HAP-1 (cell line): ENCODE measurements around the gene EIF3I.

Experiments used
- DNase-seq, 2 experiments: peaks; one replicate each; pipeline ENCODE4 v3.0.0-alpha.2; 2016 to 2020; ENCODE audit warnings: low spot score in 2 of 2
- H3K27me3 ChIP-seq: fragments of 250-450 bp; sonication (Bioruptor Pico); 2 replicates; pipeline ENCODE4 v1.5.1; 2020; ENCODE audit warnings: low read depth, mild to moderate bottlenecking, moderate library complexity
- H3K36me3 ChIP-seq: fragments of 250-450 bp; sonication (Bioruptor Pico); replicated peaks from 2 replicates; pipeline ENCODE4 v1.5.1; 2020; ENCODE audit warnings: mild to moderate bottlenecking
- H3K4me1 ChIP-seq: fragments of 250-450 bp; sonication (Bioruptor Pico); 2 replicates; pipeline ENCODE4 v1.5.1; 2020; ENCODE audit warnings: mild to moderate bottlenecking
- H3K4me3 ChIP-seq: fragments of 250-450 bp; sonication (Bioruptor Pico); 2 replicates; pipeline ENCODE4 v1.5.1; 2020; ENCODE audit warnings: mild to moderate bottlenecking, moderate library complexity
- H3K9me3 ChIP-seq: fragments of 250-450 bp; sonication (Bioruptor Pico); 2 replicates; pipeline ENCODE4 v1.5.1; 2020; ENCODE audit warnings: mild to moderate bottlenecking, moderate library complexity
- in situ Hi-C: fragments of 300-500 bp; cut with MboI; formaldehyde crosslinking; loops from 3 replicates; pipeline ENCODE4 v1.14.3; 2020; ENCODE audit warnings: low sequenced_read_pairs, inconsistent platforms, mixed read lengths

Gene EIF3I

GRCh38 chr1:32204943-32205361 lies 17.3 kb upstream of the EIF3I start:
- H3K4me1 ChIP-seq: peaks cover 11% of the 10 kb centered on the region
- in situ Hi-C loops: no loop called here

GRCh38 chr1:32205401-32206370 lies 16.5 kb upstream of the EIF3I start, which contains the start of gene IQCC:
IQCC (plus strand) TSS chr1:32205671; CDS start chr1:32205682, 11 bp downstream.
- in situ Hi-C loops: no loop called here
- Histone ChIP-seq H3K36me3 (peaks cover 15% of the 10 kb centered on the region), H3K4me3 (peak within 1 kb of the TSS; percentile 61), H3K4me1 (peaks cover 7% of the 10 kb centered on the region), H3K9me3 (no peaks in the 10 kb centered on the region), H3K27me3 (no peaks in the 10 kb centered on the region)
- peak; percentile 73 to 92 for DNase-seq

More at GRCh38 chr1:32204943-32205361, 17.3 kb upstream of the EIF3I start:
- Histone ChIP-seq H3K4me3 (peak overlapping the region; percentile 61), H3K36me3 (peaks cover 15% of the 10 kb centered on the region), H3K9me3 (no peaks in the 10 kb centered on the region), H3K27me3 (no peaks in the 10 kb centered on the region)
- no peak for DNase-seq

DNA sequence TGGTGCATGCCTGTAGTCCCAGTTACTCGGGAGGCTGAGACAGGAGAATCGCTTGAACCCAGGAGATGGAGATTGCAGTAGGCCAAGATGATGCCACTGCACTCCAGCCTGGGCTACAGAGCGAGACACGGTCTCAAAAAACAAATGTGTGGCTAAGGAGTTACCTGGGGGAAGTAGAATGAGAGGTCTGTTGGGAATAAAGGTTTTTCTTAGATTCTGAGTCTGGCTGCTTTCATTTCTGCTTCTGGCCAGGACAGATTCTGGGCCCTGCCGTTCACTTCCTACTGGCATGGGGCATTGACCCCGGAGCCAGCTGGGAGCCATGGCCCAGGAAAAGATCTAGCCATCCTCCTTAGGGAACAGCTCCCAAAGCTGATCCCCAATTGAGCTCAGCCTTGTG lies 13.7 kb upstream of the EIF3I start:
- DNase-seq: no peak
- Histone ChIP-seq H3K4me3 (no peak overlapping the region), H3K9me3 (no peaks in the 10 kb centered on the region), H3K27me3 (no peaks in the 10 kb centered on the region), H3K36me3 (peaks cover 15% of the 10 kb centered on the region), H3K4me1 (no peaks in the 10 kb centered on the region; the same call in 1 of the 2 replicates)
- in situ Hi-C loops: no loop called here

DNA sequence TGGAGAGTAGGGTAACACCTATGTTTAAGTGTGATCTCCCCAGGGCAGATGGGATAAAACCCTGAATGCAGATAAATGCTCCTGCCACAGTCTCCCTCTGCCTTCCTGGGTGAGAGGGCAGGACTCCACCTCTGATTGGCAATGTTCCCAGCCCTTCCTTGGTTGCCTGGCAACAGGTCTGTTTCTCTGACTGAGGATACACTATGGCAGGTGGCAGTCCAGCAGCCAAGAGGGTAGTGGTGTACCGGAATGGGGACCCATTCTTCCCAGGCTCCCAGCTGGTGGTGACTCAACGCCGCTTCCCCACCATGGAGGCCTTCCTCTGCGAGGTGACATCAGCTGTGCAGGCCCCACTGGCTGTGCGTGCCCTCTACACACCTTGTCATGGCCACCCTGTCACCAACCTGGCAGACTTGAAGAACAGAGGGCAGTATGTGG lies 13.3 kb upstream of the EIF3I start, which contains the start of gene DCDC2B:
DCDC2B (plus strand) TSS at position 199 of the 438 bp plus-strand sequence; CDS start at position 204, 5 bp downstream.
- Histone ChIP-seq H3K36me3 (peaks cover 15% of the 10 kb centered on the region), H3K4me3 (no peak within 1 kb of the TSS), H3K27me3 (no peaks in the 10 kb centered on the region), H3K4me1 (no peaks in the 10 kb centered on the region; the same call in 1 of the 2 replicates), H3K9me3 (no peaks in the 10 kb centered on the region)
- DNase-seq: peak in 1 of 2 experiments; percentile 73
- in situ Hi-C loops: no loop called here

DNA sequence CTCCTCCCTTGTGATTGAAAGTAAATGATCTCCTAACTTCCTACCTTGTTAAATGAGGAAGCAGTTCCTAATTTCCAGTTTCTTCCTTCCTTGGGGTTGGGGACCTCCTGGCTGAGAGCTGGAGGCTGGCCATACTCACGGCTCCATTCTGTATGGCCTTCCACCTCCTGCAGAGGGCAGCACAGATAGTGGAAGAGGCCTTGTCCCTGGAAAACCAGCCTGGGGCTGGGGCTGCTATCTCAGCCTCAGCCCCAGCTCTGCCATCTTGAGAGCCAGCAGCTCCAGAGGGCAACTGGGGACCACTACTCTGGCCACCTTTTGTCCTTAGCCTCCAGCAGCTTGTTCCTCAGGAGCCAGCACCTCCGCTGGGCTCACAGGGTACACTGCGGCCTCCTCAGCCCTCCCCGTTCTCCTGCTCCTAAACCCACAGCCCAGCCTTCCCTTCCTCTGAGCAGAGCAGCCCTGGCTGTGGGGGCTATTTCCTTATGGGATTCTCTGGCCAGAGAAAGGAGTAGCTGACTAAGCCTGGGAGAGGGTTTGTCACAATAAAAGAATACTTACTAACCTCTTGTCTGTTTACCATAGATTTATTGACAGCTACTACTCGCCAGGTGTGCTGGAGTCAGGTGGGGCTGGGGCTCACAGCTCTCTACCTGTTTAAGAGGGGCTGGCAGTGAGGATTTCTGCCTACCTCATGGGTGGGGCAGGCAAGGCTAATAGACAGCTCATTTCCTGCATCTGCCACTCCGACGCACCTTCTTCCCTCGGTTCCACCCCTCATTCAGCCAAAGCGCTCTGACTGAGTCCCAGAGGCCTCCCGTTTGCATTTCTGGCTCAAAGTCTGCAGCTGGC lies 6.4 kb upstream of the EIF3I start:
- Histone ChIP-seq H3K9me3 (no peaks in the 10 kb centered on the region), H3K36me3 (peaks cover 25% of the 10 kb centered on the region), H3K4me3 (no peak overlapping the region), H3K4me1 (no peaks in the 10 kb centered on the region), H3K27me3 (no peaks in the 10 kb centered on the region)
- in situ Hi-C loops: no loop called here
- peak; percentile 44 to 75 for DNase-seq

GRCh38 chr1:32216566-32216965 lies 5.6 kb upstream of the EIF3I start:
- Histone ChIP-seq H3K36me3 (peaks cover 25% of the 10 kb centered on the region), H3K4me1 (peaks cover 3% of the 10 kb centered on the region; the same call in 1 of the 2 replicates), H3K9me3 (no peaks in the 10 kb centered on the region), H3K27me3 (no peaks in the 10 kb centered on the region), H3K4me3 (no peak overlapping the region)
- no peak for DNase-seq
- in situ Hi-C loops: no loop called here

DNA sequence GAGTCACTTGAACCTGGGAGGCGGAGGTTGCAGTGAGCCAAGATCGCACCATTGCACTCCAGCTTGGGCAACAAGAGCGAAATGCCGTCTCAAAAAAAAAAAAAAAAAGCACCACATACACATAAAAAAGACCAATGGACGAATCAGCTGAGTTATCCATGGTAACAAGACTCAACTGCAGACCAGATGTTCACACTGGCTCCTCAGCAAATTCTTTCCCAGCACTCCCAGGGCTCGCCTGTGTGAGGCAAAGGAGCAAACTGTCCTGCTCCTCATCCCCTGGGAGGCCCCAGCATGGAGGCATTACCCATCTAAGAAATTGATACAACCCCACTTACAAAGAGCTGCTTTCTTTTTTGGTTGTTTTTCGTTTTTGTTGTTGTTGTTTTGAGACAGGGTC lies 3.2 kb upstream of the EIF3I start:
- DNase-seq: no peak
- Histone ChIP-seq H3K36me3 (peaks cover 32% of the 10 kb centered on the region), H3K4me1 (peaks cover 3% of the 10 kb centered on the region), H3K9me3 (no peaks in the 10 kb centered on the region), H3K27me3 (no peaks in the 10 kb centered on the region), H3K4me3 (no peak overlapping the region)
- in situ Hi-C loops: no loop called here

GRCh38 chr1:32220746-32221580 lies 1.2 kb upstream of the EIF3I start:
- peak overlapping the region; percentile 97 for H3K4me3 ChIP-seq
- H3K36me3 ChIP-seq: peaks cover 38% of the 10 kb centered on the region
- no peak for DNase-seq
- in situ Hi-C loops: no loop called here
- peaks cover 3% of the 10 kb centered on the region for H3K4me1 ChIP-seq
- H3K9me3 ChIP-seq: no peaks in the 10 kb centered on the region
- H3K27me3 ChIP-seq: no peaks in the 10 kb centered on the region

DNA sequence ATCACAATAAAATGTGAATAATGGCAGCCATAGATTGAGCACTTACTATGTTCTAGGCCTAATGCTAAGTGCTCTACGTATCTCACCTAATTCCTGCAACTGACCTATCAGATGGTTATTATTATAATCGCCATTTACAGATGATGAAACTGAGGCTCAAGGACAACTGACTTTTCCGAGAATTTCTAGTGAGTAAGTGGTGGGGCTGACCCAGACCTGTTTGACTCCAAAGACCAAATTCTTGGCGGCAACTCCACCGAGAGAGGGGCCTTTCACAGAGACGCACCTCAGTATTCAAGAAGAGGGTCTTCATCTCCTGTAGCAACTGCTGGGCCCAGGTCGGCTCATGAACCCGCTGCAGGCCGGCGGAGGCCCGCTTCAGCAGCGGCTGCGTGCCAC lies 627 bp upstream of the EIF3I start:
- in situ Hi-C loops: no loop called here
- H3K4me1 ChIP-seq: peaks cover 3% of the 10 kb centered on the region
- no peaks in the 10 kb centered on the region for H3K9me3 ChIP-seq
- peaks cover 39% of the 10 kb centered on the region for H3K36me3 ChIP-seq
- peak overlapping the region; percentile 97 for H3K4me3 ChIP-seq
- no peak for DNase-seq
- H3K27me3 ChIP-seq: no peaks in the 10 kb centered on the region

DNA sequence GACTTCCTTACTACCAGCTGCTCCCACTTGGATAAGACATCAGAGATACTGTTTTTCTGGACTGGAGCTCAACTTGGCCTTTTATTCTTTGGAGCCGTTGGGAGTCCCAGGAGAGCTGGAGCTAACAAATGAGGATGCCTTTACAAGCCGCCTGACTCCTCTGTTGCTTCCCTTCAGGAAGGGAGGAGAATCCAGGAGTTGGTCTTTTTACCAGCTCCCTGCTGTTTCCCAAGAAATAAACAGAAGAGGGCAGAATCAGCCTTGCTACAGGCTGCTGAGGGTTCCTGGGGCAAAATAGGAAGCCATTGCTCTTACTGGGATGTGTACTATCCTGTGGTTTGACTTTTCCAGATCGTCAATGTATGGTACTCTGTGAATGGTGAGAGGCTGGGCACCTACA lies 1.5 kb downstream of the EIF3I start:
- Histone ChIP-seq H3K4me1 (peaks cover 3% of the 10 kb centered on the region), H3K36me3 (peaks cover 44% of the 10 kb centered on the region), H3K27me3 (no peaks in the 10 kb centered on the region), H3K4me3 (peak overlapping the region; percentile 97; the same call in 1 of the 2 replicates), H3K9me3 (no peaks in the 10 kb centered on the region)
- no peak for DNase-seq
- in situ Hi-C loops: no loop called here

DNA sequence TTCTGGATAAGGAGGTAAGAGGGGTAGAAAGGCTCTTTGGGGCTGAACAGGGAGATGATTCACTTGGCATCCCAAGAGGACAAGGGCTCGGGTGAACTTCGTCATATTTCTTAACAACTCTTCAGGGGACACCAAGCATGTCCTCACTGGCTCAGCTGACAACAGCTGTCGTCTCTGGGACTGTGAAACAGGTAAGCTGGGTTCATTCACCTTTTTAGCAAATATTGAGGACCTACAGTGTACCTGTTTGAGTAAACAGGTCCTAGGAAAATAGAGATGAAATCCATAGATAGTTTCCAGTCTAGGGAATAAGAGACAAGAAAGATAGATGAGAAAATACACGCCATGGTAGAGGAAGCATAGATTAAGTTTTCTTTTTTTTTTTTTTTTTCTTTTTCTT lies 2.1 kb downstream of the EIF3I start:
- no peak for DNase-seq
- peaks cover 50% of the 10 kb centered on the region for H3K36me3 ChIP-seq
- H3K27me3 ChIP-seq: no peaks in the 10 kb centered on the region
- in situ Hi-C loops: no loop called here
- no peak overlapping the region for H3K4me3 ChIP-seq
- H3K4me1 ChIP-seq: peaks cover 3% of the 10 kb centered on the region
- no peaks in the 10 kb centered on the region for H3K9me3 ChIP-seq

GRCh38 chr1:32228771-32229170 lies 6.6 kb downstream of the EIF3I start:
- Histone ChIP-seq H3K36me3 (peaks cover 70% of the 10 kb centered on the region), H3K4me1 (no peaks in the 10 kb centered on the region), H3K27me3 (no peaks in the 10 kb centered on the region), H3K4me3 (no peak overlapping the region), H3K9me3 (no peaks in the 10 kb centered on the region)
- in situ Hi-C loops: no loop called here
- DNase-seq: no peak
